HEK293 (cell line): ENCODE results near the gene TCF12.

Experiments
- CTCF ChIA-PET: fragments of 350-600 bp; formaldehyde crosslinking; extraction: SDS; loops from one replicate; lab custom pipeline; 2021; ENCODE audit warnings: antibody characterized with exemption; lab: Yijun Ruan, JAX
- POLR2A ChIA-PET: fragments of 300-600 bp; formaldehyde crosslinking; extraction: SDS; loops from one replicate; lab custom pipeline; 2020; ENCODE audit warnings: antibody characterized with exemption, inconsistent platforms; lab: Yijun Ruan, JAX
- H3K27ac ChIP-seq: fragments of 200-500 bp; sonication (Bioruptor generic); 2 replicates; pipeline ENCODE4 v1.5.1; 2014; ENCODE audit warnings: low read depth, low read length, control low read depth, inconsistent platforms; ENCODE audit errors: extremely low read depth
- H3K36me3 ChIP-seq, 2 experiments: fragments of 200-500 bp in 1 of 2; sonication (Bioruptor generic) in 1 of 2; 1 replicate in 1 of 2; 2 replicates in 1 of 2; pipeline ENCODE4 v1.5.1; 2014 to 2017; ENCODE audit warnings: inconsistent platforms in 2 of 2, low read length in 2 of 2; ENCODE audit not compliant: control insufficient read depth in 2 of 2, insufficient read depth in 1 of 2
- H3K4me1 ChIP-seq: fragments of 200-500 bp; sonication (Bioruptor generic); 2 replicates; pipeline ENCODE4 v1.5.1; 2014; ENCODE audit warnings: mild to moderate bottlenecking, low read length, inconsistent platforms; ENCODE audit not compliant: control insufficient read depth, insufficient read depth
- H3K4me3 ChIP-seq: 2 replicates; pipeline ENCODE4 v1.5.1; 2011; ENCODE audit warnings: low read depth, mild to moderate bottlenecking, control low read depth, low read length, moderate library complexity
- H3K9me3 ChIP-seq: fragments of 200-500 bp; sonication (Bioruptor generic); 2 replicates; pipeline ENCODE4 v1.5.1; 2014; ENCODE audit warnings: low read depth, low read length, inconsistent platforms; ENCODE audit not compliant: control insufficient read depth, insufficient read depth
- BCL11B ChIP-seq: fragments of 450-650 bp; formaldehyde crosslinking; IDR thresholded peaks from 2 replicates; pipeline ENCODE4 v1.5.1; 2016; ENCODE audit warnings: low read depth, missing biosample characterization, missing genetic modification characterization
- EGR2 ChIP-seq: fragments of 450-650 bp; formaldehyde crosslinking; IDR thresholded peaks from 2 replicates; pipeline ENCODE4 v1.5.1; 2016; ENCODE audit warnings: low read depth, missing biosample characterization, missing genetic modification characterization
- FEZF1 ChIP-seq: fragments of 450-650 bp; formaldehyde crosslinking; IDR thresholded peaks from 2 replicates; pipeline ENCODE4 v1.5.1; 2016; ENCODE audit warnings: missing biosample characterization, missing genetic modification characterization
- HOXA7 ChIP-seq: sonication (generic); formaldehyde crosslinking; IDR thresholded peaks from 2 replicates; pipeline ENCODE4 v1.8.1; 2022; ENCODE audit warnings: missing genetic modification reagents, borderline replicate concordance
- KLF7 ChIP-seq: fragments of 450-650 bp; formaldehyde crosslinking; IDR thresholded peaks from 2 replicates; pipeline ENCODE4 v1.5.1; 2016; ENCODE audit warnings: missing biosample characterization, missing genetic modification characterization, borderline replicate concordance
- MYNN ChIP-seq: fragments of 450-650 bp; formaldehyde crosslinking; IDR thresholded peaks from 2 replicates; pipeline ENCODE4 v1.5.1; 2016; ENCODE audit warnings: missing biosample characterization, missing genetic modification characterization, borderline replicate concordance
- OVOL3 ChIP-seq: fragments of 450-650 bp; formaldehyde crosslinking; IDR thresholded peaks from 2 replicates; pipeline ENCODE4 v1.5.1; 2016; ENCODE audit warnings: missing biosample characterization, missing genetic modification characterization
- PRDM1 ChIP-seq: fragments of 450-650 bp; formaldehyde crosslinking; IDR thresholded peaks from 2 replicates; pipeline ENCODE4; 2016; ENCODE audit warnings: missing biosample characterization, missing genetic modification characterization
- SP7 ChIP-seq: fragments of 450-650 bp; formaldehyde crosslinking; IDR thresholded peaks from 2 replicates; pipeline ENCODE4 v1.5.1; 2016; ENCODE audit warnings: missing biosample characterization, missing genetic modification characterization
- ZBTB1 ChIP-seq: fragments of 450-650 bp; formaldehyde crosslinking; IDR thresholded peaks from 2 replicates; pipeline ENCODE4 v1.5.1; 2016; ENCODE audit warnings: missing biosample characterization, missing genetic modification characterization
- ZBTB17 ChIP-seq: fragments of 450-650 bp; formaldehyde crosslinking; IDR thresholded peaks from 2 replicates; pipeline ENCODE4 v1.5.1; 2016; ENCODE audit warnings: missing biosample characterization, missing genetic modification characterization
- ZNF112 ChIP-seq: fragments of 450-650 bp; formaldehyde crosslinking; IDR thresholded peaks from 2 replicates; pipeline ENCODE4 v1.5.0; 2017; ENCODE audit warnings: missing biosample characterization, missing genetic modification characterization
- ZNF133 ChIP-seq: fragments of 450-650 bp; formaldehyde crosslinking; IDR thresholded peaks from 2 replicates; pipeline ENCODE4 v1.5.1; 2016; ENCODE audit warnings: missing biosample characterization, missing genetic modification characterization
- ZNF280C ChIP-seq: fragments of 450-650 bp; formaldehyde crosslinking; IDR thresholded peaks from 2 replicates; pipeline ENCODE4 v1.5.1; 2016; ENCODE audit warnings: missing biosample characterization, missing genetic modification characterization
- ZNF311 ChIP-seq: fragments of 450-650 bp; formaldehyde crosslinking; IDR thresholded peaks from 2 replicates; pipeline ENCODE4 v1.5.1; 2017; ENCODE audit warnings: missing biosample characterization, missing genetic modification characterization, borderline replicate concordance
- ZNF394 ChIP-seq: fragments of 450-650 bp; formaldehyde crosslinking; IDR thresholded peaks from 2 replicates; pipeline ENCODE4 v1.5.1; 2016; ENCODE audit warnings: missing biosample characterization, missing genetic modification characterization, mild to moderate bottlenecking, moderate library complexity, borderline replicate concordance
- ZNF433 ChIP-seq: fragments of 450-650 bp; formaldehyde crosslinking; IDR thresholded peaks from 2 replicates; pipeline ENCODE4 v1.5.1; 2016; ENCODE audit warnings: missing biosample characterization, missing genetic modification characterization, low read depth
- ZNF544 ChIP-seq: fragments of 450-650 bp; formaldehyde crosslinking; IDR thresholded peaks from 2 replicates; pipeline ENCODE4 v1.5.0; 2017; ENCODE audit warnings: missing biosample characterization, missing genetic modification characterization
- ZNF555 ChIP-seq: fragments of 450-650 bp; formaldehyde crosslinking; conservative IDR thresholded peaks from 2 replicates; pipeline ENCODE4 v1.5.1; 2017; ENCODE audit warnings: missing biosample characterization, mild to moderate bottlenecking, missing genetic modification characterization, inconsistent platforms
- ZNF621 ChIP-seq: fragments of 450-650 bp; formaldehyde crosslinking; IDR thresholded peaks from 2 replicates; pipeline ENCODE4 v1.5.1; 2017; ENCODE audit warnings: missing biosample characterization, missing genetic modification characterization
- ZNF624 ChIP-seq: fragments of 450-650 bp; formaldehyde crosslinking; IDR thresholded peaks from 2 replicates; pipeline ENCODE4 v1.5.1; 2017; ENCODE audit warnings: missing biosample characterization, missing genetic modification characterization
- ZNF654 ChIP-seq: fragments of 450-650 bp; formaldehyde crosslinking; IDR thresholded peaks from 2 replicates; pipeline ENCODE4 v1.5.1; 2016; ENCODE audit warnings: low read depth, missing biosample characterization, missing genetic modification characterization
- ZNF677 ChIP-seq: fragments of 450-650 bp; IDR thresholded peaks from 2 replicates; pipeline ENCODE4 v1.5.0; 2018; ENCODE audit warnings: missing biosample characterization, mild to moderate bottlenecking, missing genetic modification characterization, moderate library complexity
- ZNF707 ChIP-seq: fragments of 450-650 bp; formaldehyde crosslinking; IDR thresholded peaks from 2 replicates; pipeline ENCODE4 v1.5.1; 2016; ENCODE audit warnings: missing biosample characterization, missing genetic modification characterization
- ZNF768 ChIP-seq: fragments of 450-650 bp; formaldehyde crosslinking; IDR thresholded peaks from 2 replicates; pipeline ENCODE4 v1.5.1; 2018; ENCODE audit warnings: missing biosample characterization, mild to moderate bottlenecking, missing genetic modification characterization
- ZNF830 ChIP-seq: fragments of 450-650 bp; IDR thresholded peaks from 2 replicates; pipeline ENCODE4 v1.5.0; 2018; ENCODE audit warnings: missing biosample characterization, missing genetic modification characterization, low read depth, mild to moderate bottlenecking, moderate library complexity
- ZSCAN23 ChIP-seq: fragments of 450-650 bp; formaldehyde crosslinking; IDR thresholded peaks from 2 replicates; pipeline ENCODE4 v1.5.1; 2016; ENCODE audit warnings: missing biosample characterization, missing genetic modification characterization
- TF ChIP-seq, protein P1 (sequence below): fragments of 450-650 bp; formaldehyde crosslinking; IDR thresholded peaks from 2 replicates; pipeline ENCODE4 v1.5.1; 2016; ENCODE audit warnings: missing biosample characterization, missing genetic modification characterization

Gene TCF12

DNA sequence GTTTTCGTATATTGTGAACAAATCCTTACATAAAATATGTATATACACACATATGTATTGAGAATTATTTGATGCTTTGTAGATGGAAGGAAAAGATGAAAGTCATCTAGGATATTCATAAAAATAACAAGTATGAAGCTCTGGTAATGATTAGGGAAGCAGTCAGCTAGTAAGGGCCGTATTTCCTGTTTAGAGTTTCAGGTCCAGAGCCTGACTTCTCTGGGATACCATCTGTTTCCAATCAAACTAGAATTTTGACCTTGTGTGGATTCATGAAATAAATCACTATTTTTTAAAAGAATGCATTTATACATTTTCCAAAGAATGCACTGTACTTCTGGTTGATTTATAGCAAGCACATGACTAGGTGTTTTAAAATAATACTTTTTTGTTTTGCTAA, 301.8 kb downstream of the TCF12 start:
- Histone ChIP-seq H3K9me3 (no peaks in the 10 kb centered on the region), H3K4me3 (no peak overlapping the region), H3K4me1 (peaks cover 16% of the 10 kb centered on the region; the same call in 1 of the 2 replicates), H3K36me3 (no peaks in the 10 kb centered on the region), H3K27ac (no peak overlapping the region)
- ChIA-PET CTCF (interaction anchor here (0.6 to 1.0 kb wide), 2 partner anchors 10 to 351 kb away, joined by 3 read pairs; no protein-coding TSS in a partner anchor), POLR2A (no interaction called here)
- no peak for TF ChIP-seq ZNF133 (tag by site-specific recombination)
- no peak for TF ChIP-seq SP7
- TF ChIP-seq BCL11B = no peak
- no peak for TF ChIP-seq MYNN (tag by site-specific recombination)
- no peak for TF ChIP-seq FEZF1 (tag by site-specific recombination)
- no peak for TF ChIP-seq EGR2 (tag by site-specific recombination)
- no peak for TF ChIP-seq ZNF394
- TF ChIP-seq ZBTB17 (tag by site-specific recombination) = no peak
- TF ChIP-seq ZNF624 (tag by site-specific recombination) = no peak
- no peak for TF ChIP-seq ZNF433 (tag by site-specific recombination)
- TF ChIP-seq ZNF707 (tag by site-specific recombination) = no peak
- TF ChIP-seq ZNF621 (tag by site-specific recombination) = no peak
- TF ChIP-seq PRDM1 = no peak
- no peak for TF ChIP-seq ZNF311
- no peak for TF ChIP-seq OVOL3 (tag by site-specific recombination)
- no peak for TF ChIP-seq KLF7 (tag by site-specific recombination)
- no peak for TF ChIP-seq ZSCAN23 (tag by site-specific recombination)
- no peak for TF ChIP-seq HOXA7 (CRISPR knock-in tag)

DNA sequence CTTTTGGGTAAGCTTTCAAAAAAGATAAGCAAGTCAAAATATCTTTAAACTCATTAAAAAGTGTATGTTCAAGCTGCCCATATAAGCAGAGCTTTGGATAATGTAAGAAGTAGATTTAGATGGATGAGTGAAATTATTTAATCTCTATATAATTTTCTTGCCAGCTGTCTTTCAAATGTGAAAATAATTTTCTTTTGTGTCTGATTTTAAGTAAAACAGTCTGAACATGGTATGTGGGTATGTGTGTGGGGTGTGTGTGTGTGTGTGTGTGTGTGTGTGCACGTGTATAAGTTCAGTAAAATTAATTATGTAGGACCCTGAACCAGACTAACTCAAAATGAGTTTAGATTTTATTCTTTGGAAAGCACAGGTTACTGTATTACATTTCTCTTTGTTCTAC, 302.7 kb downstream of the TCF12 start:
- TF ChIP-seq ZNF654 (no peak), ZNF544 (tag by site-specific recombination) (no peak), ZNF830 (tag by site-specific recombination) (no peak), ZNF112 (no peak), ZNF768 (tag by site-specific recombination) (no peak), ZBTB1 (no peak), ZNF677 (tag by site-specific recombination) (no peak)
- CTCF ChIA-PET = no interaction called here
- no peaks in the 10 kb centered on the region for H3K36me3 ChIP-seq
- peaks cover 12% of the 10 kb centered on the region; the same call in 1 of the 2 replicates for H3K4me1 ChIP-seq
- POLR2A ChIA-PET = no interaction called here
- H3K4me3 ChIP-seq = no peak overlapping the region
- no peaks in the 10 kb centered on the region for H3K9me3 ChIP-seq
- no peak overlapping the region for H3K27ac ChIP-seq

DNA sequence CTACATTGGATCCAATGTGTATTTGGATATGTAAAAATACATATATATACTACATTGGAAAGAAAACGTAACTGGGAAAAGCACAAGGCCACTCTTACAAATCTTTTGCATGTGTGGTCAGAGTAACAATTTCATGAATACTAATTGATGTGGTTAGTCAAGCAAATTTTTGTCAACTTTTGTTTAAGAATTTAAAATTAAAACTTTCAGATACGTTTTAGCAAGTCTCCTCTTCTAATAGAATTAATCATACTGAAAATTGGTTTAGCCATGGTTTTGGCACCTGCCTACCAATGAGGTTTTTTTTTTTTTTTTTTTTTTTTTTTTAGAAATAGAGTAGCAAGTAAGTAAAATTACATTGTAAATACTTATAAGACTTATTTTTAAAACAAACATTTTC, 304.9 kb downstream of the TCF12 start:
- CTCF ChIA-PET = no interaction called here
- H3K4me3 ChIP-seq = no peak overlapping the region

More for the DNA sequence above, 304.9 kb downstream of the TCF12 start:
- no peaks in the 10 kb centered on the region for H3K9me3 ChIP-seq
- H3K4me1 ChIP-seq = 0 out of 2 replicates have a peak, but pooled peaks cover 4% of the 10 kb centered on the region
- TF ChIP-seq ZNF555 (tag by site-specific recombination) = no peak
- TF ChIP-seq, protein P1, sequence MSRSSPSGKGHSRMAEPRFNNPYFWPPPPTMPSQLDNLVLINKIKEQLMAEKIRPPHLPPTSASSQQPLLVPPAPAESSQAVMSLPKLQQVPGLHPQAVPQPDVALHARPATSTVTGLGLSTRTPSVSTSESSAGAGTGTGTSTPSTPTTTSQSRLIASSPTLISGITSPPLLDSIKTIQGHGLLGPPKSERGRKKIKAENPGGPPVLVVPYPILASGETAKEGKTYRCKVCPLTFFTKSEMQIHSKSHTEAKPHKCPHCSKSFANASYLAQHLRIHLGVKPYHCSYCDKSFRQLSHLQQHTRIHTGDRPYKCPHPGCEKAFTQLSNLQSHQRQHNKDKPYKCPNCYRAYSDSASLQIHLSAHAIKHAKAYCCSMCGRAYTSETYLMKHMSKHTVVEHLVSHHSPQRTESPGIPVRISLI (tag by site-specific recombination) = peak; percentile 46; the same call in 1 of the 2 replicates
- TF ChIP-seq ZNF280C (tag by site-specific recombination) = no peak
- POLR2A ChIA-PET = no interaction called here
- H3K36me3 ChIP-seq = no peaks in the 10 kb centered on the region
- H3K27ac ChIP-seq = no peak overlapping the region
